Umbilical cord (tissue), 2 donors: ENCODE data around the gene MUC5AC. TPM values are rescaled to one million over a fixed set of nuclear protein-coding genes. Genes with fewer than 3 reads are reported as not detected.

Experiments used
- DNase-seq: peaks from one replicate; pipeline ENCODE4 v3.0.0-alpha.2; 2015; ENCODE audit warnings: low spot score
- total RNA-seq: library from RNA; depleted of rRNA; stranded (reverse); fragments of >200 nt; gene quantifications from one replicate; pipeline ENCODE4 v1.2.3, GENCODE V29; 2014; ENCODE audit warnings: low replicate concordance; ENCODE audit not compliant: insufficient read depth

The MUC5AC gene
- total RNA-seq, 1 donor from 2014 or later: 1.4 TPM

DNA sequence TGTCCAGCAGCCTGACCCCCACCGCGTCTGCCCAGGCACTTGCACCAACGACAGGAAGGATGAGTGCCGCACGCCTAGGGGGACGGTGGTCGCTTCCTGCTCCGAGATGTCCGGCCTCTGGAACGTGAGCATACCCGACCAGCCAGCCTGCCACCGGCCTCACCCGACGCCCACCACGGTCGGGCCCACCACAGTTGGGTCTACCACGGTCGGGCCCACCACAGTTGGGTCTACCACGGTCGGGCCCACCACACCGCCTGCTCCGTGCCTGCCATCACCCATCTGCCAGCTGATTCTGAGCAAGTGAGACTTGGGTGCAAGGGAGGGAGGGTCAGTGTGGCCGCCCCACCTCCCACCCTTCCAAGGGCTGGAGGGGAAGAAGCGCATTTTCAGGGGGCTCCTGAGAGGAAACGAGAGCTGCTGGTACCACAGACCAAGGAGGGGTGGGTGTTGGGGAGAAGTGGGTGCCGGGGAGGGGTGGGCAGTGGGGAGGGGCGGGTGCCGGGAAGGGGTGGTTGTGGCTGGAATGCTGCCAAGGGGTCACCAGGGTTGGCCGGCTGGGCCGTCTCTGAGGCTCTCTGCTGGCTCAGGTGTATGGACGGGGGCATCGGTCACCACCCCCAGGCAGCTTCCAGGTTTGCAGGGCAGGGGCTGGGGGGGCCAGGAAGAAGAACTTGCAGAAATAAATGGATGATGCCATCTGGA is 37.4 kb downstream of the MUC5AC start:
- DNase-seq: no peak

DNA sequence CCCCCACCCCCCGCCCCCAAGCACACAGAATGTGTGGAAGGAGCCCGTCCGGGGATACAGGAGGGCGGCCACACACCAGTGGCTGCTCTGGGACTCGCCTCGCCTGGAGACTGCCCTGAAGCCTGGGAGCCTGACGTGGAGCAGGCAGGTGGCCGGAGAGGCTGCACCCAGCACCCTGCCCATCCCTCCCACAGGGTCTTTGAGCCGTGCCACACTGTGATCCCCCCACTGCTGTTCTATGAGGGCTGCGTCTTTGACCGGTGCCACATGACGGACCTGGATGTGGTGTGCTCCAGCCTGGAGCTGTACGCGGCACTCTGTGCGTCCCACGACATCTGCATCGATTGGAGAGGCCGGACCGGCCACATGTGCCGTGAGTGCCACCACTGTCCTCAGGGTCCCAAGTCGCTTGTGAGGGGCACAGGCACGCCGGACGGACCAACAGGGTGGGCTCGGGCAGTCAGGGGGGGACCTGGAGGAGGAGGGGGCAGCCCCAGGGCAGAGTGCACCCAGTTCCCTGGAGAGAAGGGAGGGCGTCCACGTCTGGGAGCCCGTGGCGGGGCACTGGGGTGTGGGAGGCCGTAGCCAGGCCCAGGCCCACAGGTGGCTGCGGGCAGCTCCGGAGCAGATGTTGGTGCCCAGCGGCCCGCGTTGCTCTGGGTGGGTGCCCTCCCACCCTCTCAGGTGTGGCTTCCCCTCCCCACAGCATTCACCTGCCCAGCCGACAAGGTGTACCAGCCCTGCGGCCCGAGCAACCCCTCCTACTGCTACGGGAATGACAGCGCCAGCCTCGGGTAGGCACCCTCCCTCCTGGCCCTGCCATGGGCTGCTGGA is 38.1 kb downstream of the MUC5AC start:
- no peak for DNase-seq

DNA sequence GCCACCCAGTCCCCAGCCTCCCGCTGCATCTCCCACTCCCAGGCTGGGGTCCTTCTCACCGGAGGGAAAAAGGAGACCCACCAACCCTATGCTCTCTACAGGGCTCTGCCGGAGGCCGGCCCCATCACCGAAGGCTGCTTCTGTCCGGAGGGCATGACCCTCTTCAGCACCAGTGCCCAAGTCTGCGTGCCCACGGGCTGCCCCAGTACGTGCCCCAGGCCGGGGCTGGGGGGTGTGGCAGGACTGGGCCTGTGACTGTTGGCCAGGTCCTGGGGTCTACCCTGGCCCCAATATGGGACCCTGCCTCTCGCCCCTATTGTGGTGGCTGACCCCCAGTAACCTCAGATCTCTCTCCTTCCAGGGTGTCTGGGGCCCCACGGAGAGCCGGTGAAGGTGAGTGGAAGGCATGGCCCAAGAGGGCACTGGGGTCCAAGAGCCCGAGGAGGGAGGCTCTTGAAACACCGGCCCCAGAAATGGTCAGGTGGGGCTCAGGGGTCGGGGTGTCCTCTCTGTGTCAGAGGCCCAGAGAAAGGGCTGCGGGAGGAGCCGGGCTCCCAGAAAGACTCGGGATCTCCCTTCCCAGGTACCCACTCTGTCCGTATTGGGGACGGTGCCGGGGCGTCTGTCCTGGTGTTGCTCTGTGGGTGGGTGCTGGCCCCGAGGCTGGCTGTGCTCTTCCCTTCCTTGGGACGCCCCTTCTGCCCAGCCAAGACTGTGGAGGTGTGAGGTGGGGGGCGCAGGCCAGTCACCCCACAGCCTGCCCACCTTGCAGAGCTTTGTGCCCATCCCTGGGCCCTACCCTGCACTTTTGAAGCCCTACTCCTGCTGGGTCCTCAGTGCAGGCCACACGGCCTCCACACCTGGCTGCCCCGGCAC is 39.0 kb downstream of the MUC5AC start:
- DNase-seq: no peak

DNA sequence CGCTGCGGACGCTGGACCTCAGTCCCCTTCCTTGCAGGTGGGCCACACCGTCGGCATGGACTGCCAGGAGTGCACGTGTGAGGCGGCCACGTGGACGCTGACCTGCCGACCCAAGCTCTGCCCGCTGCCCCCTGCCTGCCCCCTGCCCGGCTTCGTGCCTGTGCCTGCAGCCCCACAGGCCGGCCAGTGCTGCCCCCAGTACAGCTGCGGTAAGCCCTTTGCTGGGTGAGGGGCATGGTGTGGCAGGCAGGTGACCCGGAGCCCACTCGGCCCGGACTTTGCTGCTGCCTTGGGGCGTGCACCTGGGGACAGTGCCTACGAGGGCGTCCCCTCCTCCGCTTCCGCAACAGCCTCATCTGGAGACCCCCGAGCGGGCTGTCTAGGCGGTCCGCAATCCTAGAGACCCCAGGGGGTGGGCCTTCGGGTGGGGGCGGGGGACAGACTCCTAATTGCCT is 39.7 kb downstream of the MUC5AC start:
- no peak for DNase-seq

DNA sequence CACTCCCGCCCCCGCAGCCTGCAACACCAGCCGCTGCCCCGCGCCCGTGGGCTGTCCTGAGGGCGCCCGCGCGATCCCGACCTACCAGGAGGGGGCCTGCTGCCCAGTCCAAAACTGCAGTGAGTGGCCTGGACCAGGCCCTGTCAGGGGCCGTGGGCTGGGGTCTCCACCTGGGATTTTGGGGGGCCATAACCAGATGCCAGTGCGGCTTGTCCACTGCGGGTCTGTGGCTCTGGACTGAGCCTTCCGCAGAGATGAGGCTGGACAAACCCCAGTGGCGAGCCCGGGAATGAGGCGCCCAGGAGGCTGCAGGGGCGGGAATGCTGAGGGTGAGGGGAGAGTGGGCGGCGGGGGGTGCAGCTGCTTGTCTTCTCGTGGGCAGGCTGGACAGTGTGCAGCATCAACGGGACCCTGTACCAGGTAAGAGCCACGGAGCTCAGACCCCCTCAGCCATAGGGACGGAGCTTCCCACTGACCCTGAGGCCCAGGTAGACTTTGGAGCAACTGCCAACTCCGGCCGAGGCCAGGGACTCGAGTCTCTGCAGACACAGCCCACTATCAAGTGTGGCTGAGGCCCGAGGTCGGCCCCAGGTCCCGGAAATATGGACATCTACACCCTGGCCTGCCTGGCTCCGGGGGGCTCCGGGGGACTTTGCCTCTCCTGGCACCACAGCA is 40.3 kb downstream of the MUC5AC start:
- DNase-seq: no peak

DNA sequence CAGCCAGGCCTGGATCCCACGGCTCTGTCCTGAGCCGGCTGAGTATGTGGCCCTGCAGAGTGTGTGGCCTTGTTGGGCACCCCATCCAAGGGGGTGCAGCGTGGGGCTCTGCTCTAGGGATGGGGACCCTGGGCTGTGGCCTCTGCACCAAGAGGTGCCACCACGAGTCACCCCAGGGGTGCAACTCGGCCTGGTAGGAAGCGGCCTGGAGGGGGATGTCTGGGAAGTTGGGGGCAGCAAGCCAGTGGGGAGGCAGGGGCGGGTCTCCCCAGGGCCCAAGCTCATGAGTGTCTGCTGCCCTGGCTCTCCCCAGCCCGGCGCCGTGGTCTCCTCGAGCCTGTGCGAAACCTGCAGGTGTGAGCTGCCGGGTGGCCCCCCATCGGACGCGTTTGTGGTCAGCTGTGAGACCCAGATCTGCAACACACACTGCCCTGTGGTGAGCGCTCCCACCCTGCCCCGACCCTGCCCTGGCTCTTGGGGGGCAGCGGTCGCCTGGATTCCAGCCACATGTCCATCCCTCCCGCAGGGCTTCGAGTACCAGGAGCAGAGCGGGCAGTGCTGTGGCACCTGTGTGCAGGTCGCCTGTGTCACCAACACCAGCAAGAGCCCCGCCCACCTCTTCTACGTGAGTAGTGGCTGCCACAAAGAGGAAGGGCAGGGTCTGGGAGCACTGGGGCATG is 40.9 kb downstream of the MUC5AC start:
- no peak for DNase-seq

DNA sequence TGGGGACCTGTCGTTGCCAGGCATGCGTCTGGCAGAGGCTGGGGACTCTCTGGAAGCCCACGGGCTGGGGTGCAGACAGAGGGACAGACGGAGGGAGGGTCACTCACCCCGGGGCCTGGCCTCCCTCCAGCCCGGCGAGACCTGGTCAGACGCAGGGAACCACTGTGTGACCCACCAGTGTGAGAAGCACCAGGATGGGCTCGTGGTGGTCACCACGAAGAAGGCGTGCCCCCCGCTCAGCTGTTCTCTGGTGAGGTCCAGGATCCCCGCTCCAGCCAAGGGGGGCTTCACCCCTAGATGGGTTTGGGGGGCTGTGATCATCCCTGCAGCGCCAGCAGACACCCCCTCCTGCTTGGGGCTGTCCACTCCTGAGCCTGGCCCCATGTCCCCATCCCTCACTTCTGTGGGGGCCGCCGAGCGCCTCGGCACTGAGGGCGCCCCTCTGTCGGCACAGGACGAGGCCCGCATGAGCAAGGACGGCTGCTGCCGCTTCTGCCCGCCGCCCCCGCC is 41.5 kb downstream of the MUC5AC start:
- DNase-seq: no peak

DNA sequence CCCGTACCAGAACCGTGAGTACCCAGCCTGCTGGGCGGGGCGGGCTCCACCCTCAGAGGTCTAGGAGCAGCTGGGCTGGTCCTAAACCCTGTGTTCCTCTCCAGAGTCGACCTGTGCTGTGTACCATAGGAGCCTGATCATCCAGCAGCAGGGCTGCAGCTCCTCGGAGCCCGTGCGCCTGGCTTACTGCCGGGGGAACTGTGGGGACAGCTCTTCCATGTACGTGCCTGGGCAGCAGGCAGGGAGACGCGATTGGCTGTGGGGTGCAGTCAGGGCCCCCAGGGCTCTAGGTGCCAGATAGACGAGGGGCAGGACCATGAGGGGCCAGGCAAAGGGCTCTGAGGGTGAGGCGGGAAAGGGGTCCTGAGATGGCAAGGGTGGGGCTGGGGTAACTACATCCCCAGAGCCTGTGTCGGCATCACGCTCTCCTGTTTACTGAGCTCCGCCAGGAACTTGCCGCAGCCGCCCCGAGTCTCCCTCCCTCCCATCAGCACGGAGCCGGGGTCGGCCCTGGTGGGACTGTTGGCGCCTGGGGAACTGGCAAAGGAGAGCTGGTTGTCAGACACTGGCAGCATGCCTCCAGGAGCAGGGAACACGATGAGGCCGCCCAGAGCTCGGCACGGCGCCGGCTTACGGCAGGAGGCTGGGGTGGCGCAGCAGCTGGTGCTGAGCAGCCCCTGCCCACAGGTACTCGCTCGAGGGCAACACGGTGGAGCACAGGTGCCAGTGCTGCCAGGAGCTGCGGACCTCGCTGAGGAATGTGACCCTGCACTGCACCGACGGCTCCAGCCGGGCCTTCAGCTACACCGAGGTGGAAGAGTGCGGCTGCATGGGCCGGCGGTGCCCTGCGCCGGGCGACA is 42.2 kb downstream of the MUC5AC start:
- no peak for DNase-seq

DNA sequence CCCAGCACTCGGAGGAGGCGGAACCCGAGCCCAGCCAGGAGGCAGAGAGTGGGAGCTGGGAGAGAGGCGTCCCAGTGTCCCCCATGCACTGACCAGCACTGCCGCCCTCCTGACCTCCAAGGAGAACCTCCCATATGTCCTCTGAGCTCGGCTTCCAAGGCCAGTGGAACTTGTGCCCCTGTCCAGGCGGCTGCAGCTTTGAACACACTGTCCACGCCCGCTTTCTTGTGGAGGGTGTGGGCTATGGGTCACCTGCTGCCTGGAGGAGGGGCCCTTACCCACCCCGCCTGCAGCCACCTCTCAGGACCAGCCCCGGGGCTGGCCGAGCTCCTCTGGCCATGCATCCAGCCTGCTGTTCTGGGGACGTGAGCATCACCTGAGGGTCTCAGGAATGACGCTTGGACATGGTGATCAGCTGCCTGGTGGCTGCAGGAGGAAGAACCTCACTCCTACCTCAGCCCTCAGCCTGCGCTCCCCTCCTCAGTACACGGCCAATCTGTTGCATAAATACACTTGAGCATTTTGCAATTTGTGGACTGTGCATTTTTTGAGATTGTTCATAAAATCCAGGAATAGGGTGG is 42.9 kb downstream of the MUC5AC start:
- DNase-seq: no peak

DNA sequence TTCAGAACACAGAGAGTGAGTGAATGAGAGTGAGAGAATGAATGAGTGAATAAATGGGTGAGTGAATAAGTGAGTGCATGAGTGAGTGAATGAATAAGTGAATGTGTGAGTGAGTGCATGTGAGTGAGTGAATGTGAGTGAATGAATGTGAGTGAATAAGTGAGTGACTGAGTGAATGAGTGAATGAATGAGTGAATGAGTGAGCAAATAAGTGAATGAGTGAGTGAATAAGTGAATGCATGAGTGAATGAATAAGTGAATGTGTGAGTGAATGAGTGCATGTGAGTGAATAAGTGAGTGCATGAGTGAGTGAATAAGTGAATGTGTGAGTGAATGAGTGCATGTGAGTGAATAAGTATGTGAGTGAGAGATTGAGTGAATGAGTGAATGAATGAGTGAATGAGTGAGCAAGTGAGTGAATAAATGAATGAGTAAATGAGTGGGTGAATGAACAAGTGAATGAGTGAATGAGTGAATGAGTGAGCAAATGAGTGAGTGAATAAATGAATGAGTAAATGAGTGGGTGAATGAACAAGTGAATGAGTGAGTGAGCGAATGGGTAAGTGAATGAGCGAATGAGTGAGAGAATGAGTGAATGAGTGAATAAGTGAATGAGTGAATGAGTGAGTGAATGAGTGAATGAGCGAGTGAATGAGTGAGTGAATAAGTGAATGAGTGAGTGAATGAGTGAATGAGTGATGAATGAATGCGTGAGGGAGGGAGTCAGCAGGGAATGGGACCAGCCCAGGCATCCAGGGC is 43.8 kb downstream of the MUC5AC start:
- no peak for DNase-seq

DNA sequence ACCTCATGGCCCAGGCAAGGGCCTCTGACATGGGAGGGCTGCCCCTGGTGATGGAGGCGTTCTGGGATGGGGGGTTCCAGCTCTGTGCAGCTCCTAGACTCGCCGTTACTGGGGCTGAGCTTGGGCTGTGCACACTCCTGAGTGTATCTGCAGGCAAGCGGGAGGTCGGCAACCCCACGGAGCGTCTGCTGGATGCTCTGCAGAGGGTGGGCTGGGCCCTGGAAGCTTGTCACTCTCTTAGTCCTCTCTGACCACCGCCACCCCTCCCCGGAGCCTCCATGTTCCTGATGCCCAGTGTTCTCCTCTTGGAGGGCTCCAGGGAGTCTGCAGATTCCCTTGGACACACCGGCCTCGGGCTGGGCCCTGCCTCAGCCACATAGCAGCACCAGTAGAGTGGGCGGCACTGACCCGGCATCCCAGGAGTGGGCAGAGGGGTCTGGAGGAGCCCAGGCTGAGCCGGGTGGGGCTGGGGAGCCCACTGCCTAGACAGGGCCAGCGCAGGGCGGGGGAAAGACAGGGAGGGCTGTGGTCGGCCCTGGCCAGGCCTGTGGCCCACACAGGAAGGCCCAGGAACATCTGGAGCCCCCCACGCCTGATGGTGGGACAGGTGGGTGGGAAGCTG is 44.5 kb downstream of the MUC5AC start:
- DNase-seq: no peak

DNA sequence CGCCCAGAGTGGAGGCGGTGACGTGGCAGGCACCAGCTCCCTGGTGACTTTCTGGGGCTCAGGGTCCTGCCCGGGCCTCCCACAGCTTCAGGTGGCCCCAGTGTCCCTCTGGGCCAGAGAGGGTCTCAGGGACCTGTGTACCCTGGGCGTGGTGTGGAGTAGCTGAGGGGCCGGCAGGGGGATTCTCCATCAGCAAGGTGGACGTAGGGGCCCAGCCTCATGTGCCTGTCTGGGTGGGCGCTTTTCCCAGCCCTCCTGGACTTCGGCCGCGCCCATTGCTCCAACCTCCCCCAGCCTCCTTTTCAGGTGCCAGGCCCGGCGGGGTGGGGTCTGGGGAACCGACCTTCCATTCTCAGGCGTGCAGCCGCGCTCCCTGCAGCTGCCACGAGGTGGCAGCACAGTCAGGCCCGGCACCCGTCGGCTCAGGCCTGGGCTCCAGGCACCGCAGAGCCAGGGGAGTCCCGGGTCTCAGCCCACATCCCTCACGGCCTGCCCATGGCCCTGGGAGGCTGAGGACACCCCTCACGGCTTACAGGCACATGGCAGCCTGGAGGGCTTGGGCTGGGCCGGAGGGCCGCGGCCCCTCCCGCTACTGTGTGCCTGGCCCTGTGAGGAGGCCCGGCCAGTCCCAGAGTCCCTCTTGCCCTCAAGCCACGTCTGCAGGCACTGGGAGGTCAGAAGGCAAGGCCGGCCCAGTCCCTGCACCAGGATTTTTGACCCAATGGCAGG is 45.2 kb downstream of the MUC5AC start:
- peak; percentile 36 for DNase-seq

DNA sequence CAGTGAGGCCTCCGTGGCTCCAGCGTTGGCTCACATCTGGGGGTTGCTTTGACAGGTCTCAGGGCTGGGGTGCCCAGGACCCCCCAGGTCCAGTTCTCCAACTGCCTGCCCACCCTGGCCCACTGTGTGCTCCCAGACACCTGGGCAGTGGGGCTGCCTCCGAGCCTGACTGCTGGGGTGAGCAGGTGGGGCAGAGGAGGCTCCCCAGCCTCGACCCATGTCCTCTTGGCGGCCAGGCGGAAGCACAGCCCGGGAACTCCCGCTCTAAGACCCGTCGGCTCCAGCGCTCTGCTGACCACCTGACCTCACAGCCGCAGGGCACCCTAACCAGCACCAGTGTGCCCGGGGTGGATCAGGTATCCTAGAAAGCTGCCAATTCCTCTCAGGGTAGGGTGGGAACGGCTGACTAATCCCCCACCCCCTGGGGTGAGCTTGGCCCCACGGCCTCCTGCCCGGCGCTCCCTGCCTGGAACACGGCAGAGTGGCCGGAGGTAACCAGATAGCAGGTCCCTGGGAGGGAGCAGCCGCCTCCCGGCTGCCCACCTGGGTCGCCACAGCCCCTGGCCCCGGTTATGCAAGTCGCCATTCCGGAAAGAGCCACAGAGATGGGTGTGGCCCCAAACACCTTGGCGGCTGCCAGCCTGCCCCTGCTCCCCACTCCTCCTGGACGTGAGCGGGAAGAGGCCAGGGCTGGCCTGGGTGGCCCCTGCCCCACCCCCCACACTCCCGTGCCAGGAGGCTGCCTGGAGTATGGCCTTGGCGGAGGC is 45.9 kb downstream of the MUC5AC start:
- no peak for DNase-seq

DNA sequence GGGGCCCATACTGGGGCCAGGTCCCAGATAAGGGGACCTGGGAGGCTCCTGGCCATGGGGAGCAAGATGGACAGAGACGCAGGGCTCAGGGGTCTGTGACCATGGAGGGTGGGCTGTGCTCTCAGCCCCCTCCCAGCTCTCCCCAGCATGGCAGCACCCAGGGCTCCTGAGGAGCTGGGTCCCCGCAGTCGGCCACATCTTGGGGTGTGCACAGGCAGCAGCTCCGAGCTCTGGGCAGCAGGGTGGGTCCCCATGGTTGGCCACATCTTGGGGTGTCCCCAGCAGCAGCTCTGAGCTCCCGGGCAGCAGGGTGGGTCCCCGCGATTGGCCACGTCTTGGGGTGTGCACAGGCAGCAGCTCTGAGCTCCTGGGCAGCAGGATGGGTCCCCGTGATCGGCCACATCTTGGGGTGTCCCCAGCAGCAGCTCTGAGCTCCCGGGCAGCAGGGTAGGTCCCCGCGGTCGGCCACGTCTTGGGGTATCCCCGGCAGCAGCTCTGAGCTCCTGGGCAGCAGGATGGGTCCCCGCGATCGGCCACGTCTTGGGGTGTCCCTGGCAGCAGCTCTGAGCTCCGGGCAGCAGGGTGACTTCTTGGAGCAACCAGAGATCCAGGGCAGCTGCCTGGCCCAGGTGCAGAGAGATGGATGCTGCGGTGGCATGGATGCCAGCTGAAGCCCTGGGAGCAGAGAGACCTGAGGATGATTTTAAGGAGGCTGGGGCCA is 46.8 kb downstream of the MUC5AC start:
- DNase-seq: no peak

DNA sequence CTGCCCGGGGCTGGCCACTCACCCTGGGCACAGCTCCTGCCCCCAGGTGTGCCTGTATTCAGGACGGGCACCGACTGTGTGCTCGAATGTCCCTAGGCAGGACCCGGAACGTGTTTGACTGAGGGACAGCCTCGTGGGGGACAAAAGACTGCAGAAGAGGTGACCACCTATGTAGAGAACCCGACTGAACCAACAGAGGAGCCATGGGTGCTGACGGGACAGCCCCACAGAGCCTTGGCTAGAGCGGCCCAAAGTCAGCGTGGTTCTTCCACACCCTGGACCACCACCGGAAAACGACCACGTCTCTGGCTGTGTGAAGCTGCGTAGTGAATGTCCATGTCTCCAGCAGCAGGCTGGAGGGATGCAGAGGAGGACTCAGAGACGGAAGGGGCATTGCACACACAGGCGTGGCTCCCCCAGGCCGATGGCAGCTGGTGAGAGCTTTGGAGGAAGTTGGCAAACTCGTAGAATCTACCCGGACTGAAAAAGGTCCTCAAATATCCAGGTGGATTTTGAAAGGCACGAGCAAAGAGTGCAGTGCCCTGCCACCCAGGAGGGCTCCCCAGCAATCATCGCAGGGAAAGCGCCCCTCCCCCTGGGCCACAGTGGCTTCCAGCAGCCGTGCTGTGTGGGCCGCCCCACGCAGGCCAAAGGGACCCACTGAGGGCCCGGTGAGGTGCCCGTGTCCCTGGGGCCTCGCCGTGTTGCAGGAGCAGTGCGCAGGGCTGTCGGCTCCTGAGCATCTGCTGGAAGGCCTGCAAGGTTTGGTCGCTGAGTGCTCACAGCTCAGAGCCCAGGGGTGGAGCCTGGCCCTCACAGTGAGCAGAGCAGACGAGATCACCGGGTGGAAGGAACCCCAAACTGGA is 47.6 kb downstream of the MUC5AC start:
- no peak for DNase-seq
